Measurements from ENCODE around the gene GBF1. TPM values are rescaled to one million over a fixed set of nuclear protein-coding genes. Genes with fewer than 3 reads are reported as not detected.

The GBF1 gene
- polyA plus RNA-seq, 1 donor from 2014 or later = 14.9 TPM

DNA sequence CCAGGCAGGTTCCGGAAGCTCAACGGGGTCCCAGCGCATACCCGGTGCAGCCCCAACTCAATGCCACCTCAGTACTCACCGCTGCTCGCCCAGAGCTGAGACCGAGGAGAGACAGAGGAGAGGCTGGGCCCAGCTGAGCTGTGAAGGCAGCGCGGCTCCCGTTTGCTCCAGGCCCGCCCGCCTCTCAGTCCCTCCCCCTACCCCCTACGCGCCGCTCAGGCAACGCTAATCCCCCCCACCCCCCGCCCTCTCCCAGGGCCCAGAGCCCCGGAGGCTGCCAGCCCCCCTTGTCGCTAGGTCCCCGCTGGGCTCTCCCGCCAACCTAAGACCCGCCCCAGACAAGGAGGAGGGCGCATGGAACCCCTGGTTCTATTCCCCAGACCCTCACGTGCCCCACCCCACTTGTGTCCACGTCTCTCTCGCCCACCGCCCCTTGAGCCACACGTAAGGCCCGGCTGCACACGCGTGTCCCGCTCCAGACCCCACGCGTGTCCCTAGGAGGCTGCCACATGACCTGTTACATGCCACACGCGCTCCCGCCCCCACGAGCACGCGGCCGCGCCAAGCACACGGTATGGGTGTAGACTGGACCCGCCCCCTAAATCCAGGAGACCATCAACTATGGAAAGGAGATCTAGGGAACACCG, 173.4 kb downstream of the GBF1 start, which contains the start of gene PSD:
PSD (minus strand) TSS at position 164 of the 647 bp plus-strand sequence. CDS start 1,747 bp downstream, outside the sequence.
- TF ChIP-seq SMC3 (conservative IDR thresholded peaks at IDR 0.05; ENCODE audit: poor library complexity) (no peak), EZH2 (IDR thresholded peaks at IDR 0.05; ENCODE audit: borderline replicate concordance, insufficient read depth, low read length, poor library complexity, severe bottlenecking) (no peak), RAD21 (conservative IDR thresholded peaks at IDR 0.05) (no peak), EP300 (conservative IDR thresholded peaks at IDR 0.05; ENCODE audit: poor library complexity, severe bottlenecking) (no peak), MXI1 (conservative IDR thresholded peaks at IDR 0.05; ENCODE audit: poor library complexity, severe bottlenecking) (peak; percentile 80), TAF1 (IDR thresholded peaks at IDR 0.05; ENCODE audit: low read depth) (no peak), POLR2AphosphoS5 (IDR thresholded peaks at IDR 0.05) (peak; percentile 67)
- TF ChIP-seq, protein P1, sequence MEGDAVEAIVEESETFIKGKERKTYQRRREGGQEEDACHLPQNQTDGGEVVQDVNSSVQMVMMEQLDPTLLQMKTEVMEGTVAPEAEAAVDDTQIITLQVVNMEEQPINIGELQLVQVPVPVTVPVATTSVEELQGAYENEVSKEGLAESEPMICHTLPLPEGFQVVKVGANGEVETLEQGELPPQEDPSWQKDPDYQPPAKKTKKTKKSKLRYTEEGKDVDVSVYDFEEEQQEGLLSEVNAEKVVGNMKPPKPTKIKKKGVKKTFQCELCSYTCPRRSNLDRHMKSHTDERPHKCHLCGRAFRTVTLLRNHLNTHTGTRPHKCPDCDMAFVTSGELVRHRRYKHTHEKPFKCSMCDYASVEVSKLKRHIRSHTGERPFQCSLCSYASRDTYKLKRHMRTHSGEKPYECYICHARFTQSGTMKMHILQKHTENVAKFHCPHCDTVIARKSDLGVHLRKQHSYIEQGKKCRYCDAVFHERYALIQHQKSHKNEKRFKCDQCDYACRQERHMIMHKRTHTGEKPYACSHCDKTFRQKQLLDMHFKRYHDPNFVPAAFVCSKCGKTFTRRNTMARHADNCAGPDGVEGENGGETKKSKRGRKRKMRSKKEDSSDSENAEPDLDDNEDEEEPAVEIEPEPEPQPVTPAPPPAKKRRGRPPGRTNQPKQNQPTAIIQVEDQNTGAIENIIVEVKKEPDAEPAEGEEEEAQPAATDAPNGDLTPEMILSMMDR (IDR thresholded peaks at IDR 0.05; ENCODE audit: poor library complexity, severe bottlenecking) = no peak
- TF ChIP-seq, protein P2, sequence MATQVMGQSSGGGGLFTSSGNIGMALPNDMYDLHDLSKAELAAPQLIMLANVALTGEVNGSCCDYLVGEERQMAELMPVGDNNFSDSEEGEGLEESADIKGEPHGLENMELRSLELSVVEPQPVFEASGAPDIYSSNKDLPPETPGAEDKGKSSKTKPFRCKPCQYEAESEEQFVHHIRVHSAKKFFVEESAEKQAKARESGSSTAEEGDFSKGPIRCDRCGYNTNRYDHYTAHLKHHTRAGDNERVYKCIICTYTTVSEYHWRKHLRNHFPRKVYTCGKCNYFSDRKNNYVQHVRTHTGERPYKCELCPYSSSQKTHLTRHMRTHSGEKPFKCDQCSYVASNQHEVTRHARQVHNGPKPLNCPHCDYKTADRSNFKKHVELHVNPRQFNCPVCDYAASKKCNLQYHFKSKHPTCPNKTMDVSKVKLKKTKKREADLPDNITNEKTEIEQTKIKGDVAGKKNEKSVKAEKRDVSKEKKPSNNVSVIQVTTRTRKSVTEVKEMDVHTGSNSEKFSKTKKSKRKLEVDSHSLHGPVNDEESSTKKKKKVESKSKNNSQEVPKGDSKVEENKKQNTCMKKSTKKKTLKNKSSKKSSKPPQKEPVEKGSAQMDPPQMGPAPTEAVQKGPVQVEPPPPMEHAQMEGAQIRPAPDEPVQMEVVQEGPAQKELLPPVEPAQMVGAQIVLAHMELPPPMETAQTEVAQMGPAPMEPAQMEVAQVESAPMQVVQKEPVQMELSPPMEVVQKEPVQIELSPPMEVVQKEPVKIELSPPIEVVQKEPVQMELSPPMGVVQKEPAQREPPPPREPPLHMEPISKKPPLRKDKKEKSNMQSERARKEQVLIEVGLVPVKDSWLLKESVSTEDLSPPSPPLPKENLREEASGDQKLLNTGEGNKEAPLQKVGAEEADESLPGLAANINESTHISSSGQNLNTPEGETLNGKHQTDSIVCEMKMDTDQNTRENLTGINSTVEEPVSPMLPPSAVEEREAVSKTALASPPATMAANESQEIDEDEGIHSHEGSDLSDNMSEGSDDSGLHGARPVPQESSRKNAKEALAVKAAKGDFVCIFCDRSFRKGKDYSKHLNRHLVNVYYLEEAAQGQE (IDR thresholded peaks at IDR 0.05; ENCODE audit: borderline replicate concordance) = peak; percentile 34
- peak within 1 kb of the TSS; percentile 98 for H3K4me2 ChIP-seq (ENCODE audit: low read length)
- no peaks in the 10 kb centered on the region for H3K36me3 ChIP-seq (ENCODE audit: insufficient read depth, low read length)
- H3K79me2 ChIP-seq (replicated peaks; ENCODE audit: insufficient read depth, low read length) = peaks cover 5% of the 10 kb centered on the region
- H3K9me3 ChIP-seq (ENCODE audit: low read length) = no peaks in the 10 kb centered on the region
- peak within 1 kb of the TSS; percentile 93 for H3K27ac ChIP-seq (ENCODE audit: low read length)
- no peaks in the 10 kb centered on the region for H3K27me3 ChIP-seq (ENCODE audit: insufficient read depth, low read depth, low read length)
- H3F3A ChIP-seq (ENCODE audit: insufficient read depth, low read length, poor library complexity, severe bottlenecking) = peaks cover 6% of the 10 kb centered on the region
- H3K9ac ChIP-seq (ENCODE audit: low read length) = peak within 1 kb of the TSS; percentile 84
- H3K4me3 ChIP-seq (ENCODE audit: low read length) = peak within 1 kb of the TSS; percentile 97
- H4K20me1 ChIP-seq (ENCODE audit: insufficient read depth) = no peaks in the 10 kb centered on the region
- H3K9me2 ChIP-seq (ENCODE audit: insufficient read depth, low read length) = no peaks in the 10 kb centered on the region
- H2AFZ ChIP-seq (ENCODE audit: low read depth, low read length) = peak within 1 kb of the TSS; percentile 63

DNA sequence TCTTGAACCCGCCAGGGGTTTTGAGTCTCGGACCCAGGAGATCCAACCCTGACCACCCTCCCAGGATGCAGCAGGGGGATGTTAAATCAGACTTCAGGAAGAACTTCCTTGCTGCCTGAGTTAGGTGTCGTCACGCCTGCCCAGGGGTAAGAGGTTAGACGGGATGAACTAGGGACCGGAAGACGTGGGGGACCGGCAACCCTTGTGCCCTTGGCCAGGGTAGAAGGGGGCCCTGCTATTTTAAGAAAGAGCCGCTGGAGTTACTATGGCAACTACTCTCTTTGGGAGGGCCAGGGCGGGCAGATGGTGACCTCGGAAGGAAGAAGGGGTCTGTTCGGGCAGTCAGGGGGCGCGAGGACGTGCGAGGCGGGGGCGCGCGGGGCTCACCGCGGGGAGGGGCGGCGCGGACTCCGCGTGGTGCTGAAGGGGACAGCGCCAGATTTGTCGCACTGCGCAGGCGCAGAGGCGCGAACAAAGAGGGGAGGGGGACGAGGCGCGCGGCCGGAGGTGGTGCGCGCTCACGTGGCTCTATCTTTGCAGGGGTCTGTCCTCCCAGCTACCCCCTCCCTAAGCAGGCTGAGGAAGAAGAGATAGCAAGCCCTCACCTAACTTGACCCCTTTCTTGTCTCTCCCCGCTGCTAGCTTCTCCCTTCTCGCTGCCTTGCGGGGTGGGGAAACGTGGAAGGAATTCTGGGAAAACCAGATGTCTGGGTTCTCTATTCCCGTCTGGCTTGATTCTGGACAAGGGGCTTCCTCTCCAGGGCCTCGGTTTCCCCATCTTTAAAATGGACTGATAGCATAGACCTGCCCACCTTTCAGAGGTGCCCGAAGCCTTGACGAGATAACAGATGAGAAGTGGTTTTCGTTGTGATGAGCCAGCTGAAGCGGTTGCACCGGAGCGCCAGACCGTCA, 174.2 kb downstream of the GBF1 start:
- Histone ChIP-seq H3F3A (ENCODE audit: insufficient read depth, low read length, poor library complexity, severe bottlenecking) (peaks cover 6% of the 10 kb centered on the region), H3K9me2 (ENCODE audit: insufficient read depth, low read length) (no peaks in the 10 kb centered on the region), H3K9ac (ENCODE audit: low read length) (peak overlapping the region; percentile 84), H3K9me3 (ENCODE audit: low read length) (no peaks in the 10 kb centered on the region), H4K20me1 (ENCODE audit: insufficient read depth) (no peaks in the 10 kb centered on the region), H3K27ac (ENCODE audit: low read length) (peak overlapping the region; percentile 93), H3K4me2 (ENCODE audit: low read length) (peak overlapping the region; percentile 91), H3K27me3 (ENCODE audit: insufficient read depth, low read depth, low read length) (no peaks in the 10 kb centered on the region), H3K79me2 (replicated peaks; ENCODE audit: insufficient read depth, low read length) (peaks cover 5% of the 10 kb centered on the region), H2AFZ (ENCODE audit: low read depth, low read length) (peak overlapping the region; percentile 63), H3K4me3 (ENCODE audit: low read length) (peak overlapping the region; percentile 97), H3K36me3 (ENCODE audit: insufficient read depth, low read length) (no peaks in the 10 kb centered on the region)
- TF ChIP-seq POLR2AphosphoS5 (IDR thresholded peaks at IDR 0.05) = peak; percentile 79
- peak; percentile 17 for TF ChIP-seq EP300 (conservative IDR thresholded peaks at IDR 0.05; ENCODE audit: poor library complexity, severe bottlenecking)
- peak; percentile 89 for TF ChIP-seq MXI1 (conservative IDR thresholded peaks at IDR 0.05; ENCODE audit: poor library complexity, severe bottlenecking)
- TF ChIP-seq SMC3 (conservative IDR thresholded peaks at IDR 0.05; ENCODE audit: poor library complexity) = peak; percentile 19
- TF ChIP-seq, protein P1 (IDR thresholded peaks at IDR 0.05; ENCODE audit: poor library complexity, severe bottlenecking) = no peak
- peak; percentile 79 for TF ChIP-seq TAF1 (IDR thresholded peaks at IDR 0.05; ENCODE audit: low read depth)
- TF ChIP-seq, protein P2 (IDR thresholded peaks at IDR 0.05; ENCODE audit: borderline replicate concordance) = peak; percentile 79
- TF ChIP-seq RAD21 (conservative IDR thresholded peaks at IDR 0.05) = no peak
- no peak for TF ChIP-seq EZH2 (IDR thresholded peaks at IDR 0.05; ENCODE audit: borderline replicate concordance, insufficient read depth, low read length, poor library complexity, severe bottlenecking)

All from neural cell (in vitro differentiated cells).